Right renal pelvis (tissue), 4 donors: ENCODE results near the gene ING2. TPM values are rescaled to one million over a fixed set of nuclear protein-coding genes. Genes with fewer than 3 reads are reported as not detected.

Experiments used
- DNase-seq, 4 donors: peaks; one replicate each; pipeline ENCODE4 v3.0.0-alpha.2; 2013; ENCODE audit warnings: low read depth in 4 of 4, low spot score in 3 of 4, missing footprints in 1 of 4
- polyA plus RNA-seq, 4 donors: library from polyadenylated mRNA; unstranded; fragments of 120-200 nt; gene quantifications; one replicate each; pipeline ENCODE4 v1.2.1, GENCODE V29; 2013; ENCODE audit not compliant: insufficient read length in 4 of 4

Gene ING2
- polyA plus RNA-seq, 4 donors = 24.5 to 27.5 (median 25.8) TPM

- no peak for DNase-seq
Measured at GRCh38 chr4:183499389-183499788, 5.5 kb upstream of the ING2 start.

- DNase-seq = no peak
Measured at GRCh38 chr4:183499801-183500200, 5.1 kb upstream of the ING2 start.

GRCh38 chr4:183503497-183504063 lies 1.3 kb upstream of the ING2 start:
- peak in 1 of 4 donors; percentile 12 for DNase-seq

- peak; percentile 95 to 96 (median 96) for DNase-seq
Measured at GRCh38 chr4:183504064-183504929, 561 bp upstream of the ING2 start.

GRCh38 chr4:183505611-183506388 lies 942 bp downstream of the ING2 start:
- DNase-seq = peak; percentile 81 to 87 (median 83)

- no peak for DNase-seq
Measured at GRCh38 chr4:183506389-183506735, 1.5 kb downstream of the ING2 start.

- DNase-seq = no peak
Measured at GRCh38 chr4:183507925-183508696, 3.3 kb downstream of the ING2 start.

- DNase-seq = no peak
Measured at GRCh38 chr4:183508697-183509335, 4.0 kb downstream of the ING2 start.

GRCh38 chr4:183515411-183515810 lies 10.6 kb downstream of the ING2 start:
- no peak for DNase-seq

- no peak for DNase-seq
Measured at GRCh38 chr4:183517194-183517593, 12.3 kb downstream of the ING2 start.

- no peak for DNase-seq
Measured at GRCh38 chr4:183517781-183518180, 12.9 kb downstream of the ING2 start.

- DNase-seq = no peak
Measured at GRCh38 chr4:183522821-183523220, 18.0 kb downstream of the ING2 start.

- DNase-seq = no peak
Measured at GRCh38 chr4:183527326-183527725, 22.5 kb downstream of the ING2 start.

GRCh38 chr4:183532821-183533220 lies 28.0 kb downstream of the ING2 start:
- DNase-seq = no peak

GRCh38 chr4:183533698-183534097 lies 28.8 kb downstream of the ING2 start:
- DNase-seq = no peak

- no peak for DNase-seq
Measured at GRCh38 chr4:183540410-183541009, 35.7 kb downstream of the ING2 start.

- no peak for DNase-seq
Measured at GRCh38 chr4:183541010-183541751, 36.3 kb downstream of the ING2 start.

GRCh38 chr4:183541752-183542040 lies 36.8 kb downstream of the ING2 start:
- no peak for DNase-seq

GRCh38 chr4:183543435-183543834 lies 38.6 kb downstream of the ING2 start:
- DNase-seq = no peak
